ENCODE results near the gene MAML3.

- TF ChIP-seq CTCF (IDR thresholded peaks at IDR 0.05; ENCODE audit: low read depth, low read length, poor library complexity, severe bottlenecking) = no peak
- no peak for TF ChIP-seq EZH2phosphoT487 (IDR thresholded peaks at IDR 0.05; ENCODE audit: borderline replicate concordance, low read length)
Observed at GRCh38 chr4:139749338-139749737, 404.6 kb downstream of the MAML3 start.

Measured in DOHH2 (cell line).